Lung (tissue), 12 donors: ENCODE results near the gene MTAP. TPM values are rescaled to one million over a fixed set of nuclear protein-coding genes. Genes with fewer than 3 reads are reported as not detected.

ENCODE experiments used
- ATAC-seq: fragments of 200-7000 bp; cut with Tn5 transposase; one replicate; pipeline ENCODE4 v1.9.1; 2020; ENCODE audit warnings: moderate number of reproducible peaks; ENCODE audit not compliant: insufficient read depth, low FRiP score
- DNase-seq, 3 donors: peaks; one replicate each; pipeline ENCODE4 v3.0.0-alpha.2; 2013 to 2017
- H3K27ac ChIP-seq, 2 donors: one replicate each; pipeline ENCODE4 v1.5.1; 2013; ENCODE audit warnings: mild to moderate bottlenecking in 2 of 2, moderate library complexity in 2 of 2, control low read depth in 1 of 2, inconsistent platforms in 1 of 2, low read depth in 1 of 2, low read length in 1 of 2
- H3K27me3 ChIP-seq, 3 donors: one replicate each; pipeline ENCODE4 v1.5.1; 2013; ENCODE audit warnings: low read length in 2 of 3; ENCODE audit not compliant: control insufficient read depth in 3 of 3, insufficient read depth in 3 of 3
- H3K36me3 ChIP-seq, 4 donors: one replicate each; pipeline ENCODE4 v1.5.1; 2013; ENCODE audit warnings: low read length in 4 of 4, mild to moderate bottlenecking in 1 of 4, moderate library complexity in 1 of 4; ENCODE audit not compliant: control insufficient read depth in 4 of 4, insufficient read depth in 4 of 4
- H3K4me1 ChIP-seq, 5 donors: one replicate each; pipeline ENCODE4 v1.5.1; 2013; ENCODE audit warnings: low read length in 5 of 5, mild to moderate bottlenecking in 2 of 5, moderate library complexity in 1 of 5; ENCODE audit not compliant: control insufficient read depth in 5 of 5, insufficient read depth in 5 of 5
- H3K4me3 ChIP-seq: one replicate; pipeline ENCODE4 v1.5.1; 2013; ENCODE audit warnings: mild to moderate bottlenecking, control low read depth, moderate library complexity
- H3K9ac ChIP-seq, 2 donors: one replicate each; pipeline ENCODE4 v1.5.1; 2013; ENCODE audit warnings: low read length in 2 of 2, control low read depth in 1 of 2; ENCODE audit not compliant: insufficient read depth in 1 of 2
- H3K9me3 ChIP-seq, 4 donors: one replicate each; pipeline ENCODE4 v1.5.1; 2013; ENCODE audit warnings: low read length in 3 of 4, mild to moderate bottlenecking in 1 of 4, moderate library complexity in 1 of 4; ENCODE audit not compliant: control insufficient read depth in 4 of 4, insufficient read depth in 3 of 4
- CTCF ChIP-seq: IDR thresholded peaks from 2 replicates; pipeline ENCODE4 v1.5.1; 2012; ENCODE audit warnings: mild to moderate bottlenecking; ENCODE audit errors: control extremely low read depth, extremely low read depth
- WGBS, 2 donors: extraction: QIAGEN DNeasy Blood & Tissue Kit; methylation state at CpG; one replicate each; pipeline ENCODE4 v1.1.7; 2013; 5-methylcytosine and 5-hydroxymethylcytosine counted together
- polyA plus RNA-seq, 2 donors: library from polyadenylated mRNA; stranded (reverse); fragments of 200-250 nt; gene quantifications; one replicate each; pipeline ENCODE4 v1.2.1, GENCODE V29; 2013
- total RNA-seq, 2 donors: library from RNA; depleted of rRNA in 1 of 2; stranded (reverse); fragments of >200 nt in 1 of 2; gene quantifications; one replicate each; pipeline ENCODE4 v1.2.1, GENCODE V29; 2014 to 2021
- donor health status: control.
- donor health status: control.
- donor health status: Bipolar disorder and iron deficiency.
- donor health status: healthy.
- donor health status: DM: yes; HTN: yes; CAD: no.

Gene MTAP
- total and polyA plus RNA-seq, 4 donors = 10.0 to 31.5 (median 18.8) TPM

DNA sequence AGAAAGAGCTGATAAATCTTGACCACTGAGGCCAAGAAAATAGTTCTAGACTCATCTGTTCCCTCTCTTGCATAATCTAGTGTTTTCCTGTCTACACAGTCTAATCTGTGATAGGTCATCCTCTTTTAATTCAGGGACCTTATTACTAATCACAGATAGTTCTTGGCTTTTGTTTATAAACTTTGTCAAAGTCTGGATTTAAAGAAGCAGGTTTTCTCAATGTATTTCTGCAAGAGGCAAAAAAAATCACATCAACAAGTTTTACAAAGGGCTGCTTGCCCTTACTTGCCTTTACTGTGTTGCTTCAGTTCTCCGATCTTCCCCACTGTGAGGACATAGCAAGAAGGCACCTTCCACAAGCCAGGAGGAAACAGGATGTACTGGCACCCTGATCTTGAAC lies 43.9 kb upstream of the MTAP start:
- 85 to 86% methylated on average over 1 of the region's 1 CpG for WGBS, 2 donors
- no peak overlapping the region for H3K4me3 ChIP-seq
- TF ChIP-seq CTCF = no peak
- no peak overlapping the region for H3K9ac ChIP-seq
- H3K9me3 ChIP-seq = no peaks in the 10 kb centered on the region
- H3K36me3 ChIP-seq = no peaks in the 10 kb centered on the region
- no peak for ATAC-seq
- H3K27me3 ChIP-seq = peaks cover 0 to 33% (median 0%) of the 10 kb centered on the region in 3 donors
- no peak overlapping the region for H3K27ac ChIP-seq
- no peaks in the 10 kb centered on the region for H3K4me1 ChIP-seq
- no peak for DNase-seq

DNA sequence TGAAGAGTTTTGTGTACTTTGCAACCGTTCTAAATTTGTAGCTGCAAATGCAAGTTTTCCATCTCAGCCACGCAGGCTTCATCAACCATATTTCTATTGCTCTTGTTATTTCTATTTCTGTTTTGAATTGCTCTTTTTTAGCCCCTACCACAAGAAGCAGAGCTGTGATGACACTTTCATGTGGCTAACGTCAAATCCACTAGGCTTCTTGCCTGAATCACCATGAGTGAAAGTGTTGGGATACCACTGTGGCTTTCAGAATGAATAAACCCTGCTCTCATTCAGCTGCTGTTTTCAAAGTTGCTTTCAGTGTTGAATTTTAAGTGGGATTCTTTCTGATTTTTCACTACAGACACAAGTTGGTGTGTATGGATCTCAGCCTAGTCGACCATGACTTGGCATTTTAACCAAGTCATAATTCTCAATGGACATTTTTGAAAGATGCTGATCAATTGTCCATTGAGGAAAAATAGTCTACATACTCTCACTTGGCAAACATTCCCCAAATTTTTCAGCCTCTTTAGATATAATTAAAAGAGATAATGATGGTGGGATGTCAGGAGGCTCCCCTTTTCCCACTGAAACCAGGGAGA lies 41.0 kb upstream of the MTAP start:
- DNase-seq (no peak), ATAC-seq (no peak)
- no peaks in the 10 kb centered on the region for H3K9me3 ChIP-seq
- no peaks in the 10 kb centered on the region for H3K4me1 ChIP-seq
- H3K27me3 ChIP-seq = peaks cover 0 to 26% (median 0%) of the 10 kb centered on the region in 3 donors
- H3K9ac ChIP-seq = no peak overlapping the region
- no peak for TF ChIP-seq CTCF
- H3K27ac ChIP-seq = no peak overlapping the region
- WGBS, 2 donors = 65 to 69% methylated on average over 4 of the region's 4 CpGs
- no peak overlapping the region for H3K4me3 ChIP-seq
- H3K36me3 ChIP-seq = no peaks in the 10 kb centered on the region

GRCh38 chr9:21762064-21762463 lies 40.4 kb upstream of the MTAP start:
- Histone ChIP-seq H3K27me3 (peaks cover 0 to 23% (median 0%) of the 10 kb centered on the region in 3 donors), H3K36me3 (no peaks in the 10 kb centered on the region), H3K9me3 (no peaks in the 10 kb centered on the region), H3K4me1 (no peaks in the 10 kb centered on the region), H3K9ac (no peak overlapping the region), H3K4me3 (no peak overlapping the region), H3K27ac (no peak overlapping the region)
- DNase-seq (no peak), ATAC-seq (no peak)
- WGBS, 2 donors = 88 to 91% methylated on average over 3 of the region's 3 CpGs
- no peak for TF ChIP-seq CTCF

GRCh38 chr9:21764846-21765245 lies 37.6 kb upstream of the MTAP start:
- no peak overlapping the region for H3K27ac ChIP-seq
- ATAC-seq (no peak), DNase-seq (no peak)
- H3K4me3 ChIP-seq = no peak overlapping the region
- no peak for TF ChIP-seq CTCF
- H3K36me3 ChIP-seq = no peaks in the 10 kb centered on the region
- no peaks in the 10 kb centered on the region for H3K9me3 ChIP-seq
- 57 to 62% methylated on average over 3 of the region's 3 CpGs for WGBS, 2 donors
- peaks cover 0 to 10% (median 0%) of the 10 kb centered on the region in 3 donors for H3K27me3 ChIP-seq
- H3K9ac ChIP-seq = no peak overlapping the region
- H3K4me1 ChIP-seq = no peaks in the 10 kb centered on the region
